Lower leg skin (tissue), 4 donors: ENCODE data around the gene DNAJA2. TPM values are rescaled to one million over a fixed set of nuclear protein-coding genes. Genes with fewer than 3 reads are reported as not detected.

Experiments used
- DNase-seq, 2 donors: peaks; one replicate each; pipeline ENCODE4 v3.0.0-alpha.2; 2019; ENCODE audit warnings: low spot score in 2 of 2
- H3K4me3 ChIP-seq: fragments of 200-600 bp; sonication (generic); 2 replicates; pipeline ENCODE4 v1.5.1; 2017; ENCODE audit warnings: mild to moderate bottlenecking, low read depth; ENCODE audit not compliant: poor library complexity, severe bottlenecking
- CTCF ChIP-seq, 3 donors: fragments of 450-650 bp; IDR thresholded peaks; one replicate each; pipeline ENCODE4 v1.5.1; 2016; ENCODE audit warnings: antibody characterized with exemption in 3 of 3, mild to moderate bottlenecking in 3 of 3, moderate library complexity in 2 of 3
- POLR2A ChIP-seq, 2 donors: fragments of 450-650 bp; IDR thresholded peaks; one replicate each; pipeline ENCODE4 v1.6.1; 2016 to 2017; ENCODE audit warnings: antibody characterized with exemption in 2 of 2, mild to moderate bottlenecking in 1 of 2, moderate library complexity in 1 of 2
- WGBS, 2 donors: methylation state at CpG; one replicate each; pipeline ENCODE4 v1.1.5; 2018; 5-methylcytosine and 5-hydroxymethylcytosine counted together
- intact Hi-C: fragments of 100-400 bp; cut with DNase I; formaldehyde crosslinking; loops from one replicate; pipeline ENCODE4 v1.15.0; 2023; ENCODE audit warnings: low total_unique reads
- total RNA-seq, 4 donors: library from RNA; depleted of rRNA; stranded (reverse); fragments of >200 nt; gene quantifications; one replicate each; pipeline ENCODE4 v1.1.0, GENCODE V29; 2016

Gene DNAJA2
- total RNA-seq, 4 donors from 2014 or later: 49.9 to 57.6 (median 52.1) TPM

- TF ChIP-seq POLR2A (IDR thresholded peaks at IDR 0.05): no peak
- no peak for TF ChIP-seq CTCF (IDR thresholded peaks at IDR 0.05)
- WGBS, 2 donors: 93 to 98% methylated on average over 3 of the region's 3 CpGs
- intact Hi-C loops: no loop called here
- no peak overlapping the region for H3K4me3 ChIP-seq
- no peak for DNase-seq
Measured at GRCh38 chr16:46916980-46917379, 56.5 kb downstream of the DNAJA2 start.

- WGBS, 2 donors: 93 to 100% methylated on average over 2 of the region's 2 CpGs
- no peak overlapping the region for H3K4me3 ChIP-seq
- intact Hi-C loops: no loop called here
- DNase-seq: no peak
- TF ChIP-seq CTCF (IDR thresholded peaks at IDR 0.05): peak in 1 of 3 donors; percentile 28
- TF ChIP-seq POLR2A (IDR thresholded peaks at IDR 0.05): no peak
Measured at GRCh38 chr16:46915483-46916025, 57.9 kb downstream of the DNAJA2 start.

GRCh38 chr16:46914556-46915201, 58.8 kb downstream of the DNAJA2 start:
- DNase-seq: no peak
- no peak overlapping the region for H3K4me3 ChIP-seq
- no peak for TF ChIP-seq CTCF (IDR thresholded peaks at IDR 0.05)
- TF ChIP-seq POLR2A (IDR thresholded peaks at IDR 0.05): no peak
- intact Hi-C loops: no loop called here
- WGBS, 2 donors: 87 to 90% methylated on average over 11 of the region's 11 CpGs

GRCh38 chr16:46911650-46912049, 61.8 kb downstream of the DNAJA2 start:
- 89 to 94% methylated on average over 4 of the region's 4 CpGs for WGBS, 2 donors
- TF ChIP-seq POLR2A (IDR thresholded peaks at IDR 0.05) (no peak), CTCF (IDR thresholded peaks at IDR 0.05) (no peak)
- H3K4me3 ChIP-seq: no peak overlapping the region
- intact Hi-C loops: no loop called here
- no peak for DNase-seq

GRCh38 chr16:46911038-46911437, 62.4 kb downstream of the DNAJA2 start:
- no peak for TF ChIP-seq POLR2A (IDR thresholded peaks at IDR 0.05)
- no peak for TF ChIP-seq CTCF (IDR thresholded peaks at IDR 0.05)
- no peak overlapping the region for H3K4me3 ChIP-seq
- 53 to 67% methylated on average over 3 of the region's 3 CpGs for WGBS, 2 donors
- intact Hi-C loops: no loop called here
- no peak for DNase-seq
